ENCODE results near the gene C1orf105. TPM values are rescaled to one million over a fixed set of nuclear protein-coding genes. Genes with fewer than 3 reads are reported as not detected.
A peak's percentile ranks its signal among the peaks of the same experiment; 100 is the strongest.

The C1orf105 gene
- total and polyA plus RNA-seq, 2 of the 13 experiments (the other 11 are each of a cell fraction or from before 2014, with no cell fraction given) = 0.15 to 0.45 TPM

GRCh38 chr1:172443666-172444453 is 23.4 kb downstream of the C1orf105 start, which contains the start of gene PIGC (continued):
- TF ChIP-seq MLLT10 (CRISPR knock-in tag; IDR thresholded peaks at IDR 0.05) = no peak
- TF ChIP-seq ZBTB7A (CRISPR knock-in tag; IDR thresholded peaks at IDR 0.05) = 0 out of 2 replicates have a peak, but pooled peaks have one; percentile 25
- no peak for TF ChIP-seq ZBTB40 (IDR thresholded peaks at IDR 0.05)
- TF ChIP-seq ZBTB40 (CRISPR knock-in tag; IDR thresholded peaks at IDR 0.05) = peak; percentile 70
- TF ChIP-seq ZBTB10 (CRISPR knock-in tag; IDR thresholded peaks at IDR 0.05; ENCODE audit: borderline replicate concordance) = peak; percentile 82; the same call in 1 of the 2 replicates
- TF ChIP-seq ZFY (CRISPR knock-in tag; IDR thresholded peaks at IDR 0.05) = peak; percentile 87
- no peak for TF ChIP-seq XBP1 (CRISPR knock-in tag; IDR thresholded peaks at IDR 0.05)
- no peak for TF ChIP-seq DBP (CRISPR knock-in tag; IDR thresholded peaks at IDR 0.05; ENCODE audit: not compliant biosample characterization)
- no peak for TF ChIP-seq ZNF780A (CRISPR knock-in tag; IDR thresholded peaks at IDR 0.05)
- TF ChIP-seq IRF9 (CRISPR knock-in tag; IDR thresholded peaks at IDR 0.05; ENCODE audit: borderline replicate concordance) = peak; percentile 93; the same call in 1 of the 2 replicates
- 0 out of 2 replicates have a peak, but pooled peaks have one; percentile 44 for TF ChIP-seq ZNF329 (CRISPR knock-in tag; IDR thresholded peaks at IDR 0.05; ENCODE audit: low read depth)
- TF ChIP-seq SETDB1 (CRISPR knock-in tag; IDR thresholded peaks at IDR 0.05; ENCODE audit: borderline replicate concordance) = peak; percentile 40; the same call in 1 of the 2 replicates
- TF ChIP-seq ZBTB21 (CRISPR knock-in tag; IDR thresholded peaks at IDR 0.05) = 0 out of 2 replicates have a peak, but pooled peaks have one; percentile 24
- peak; percentile 67; the same call in 1 of the 2 replicates for TF ChIP-seq ZFP37 (CRISPR knock-in tag; IDR thresholded peaks at IDR 0.05; ENCODE audit: borderline replicate concordance)
- peak; percentile 36; the same call in 1 of the 2 replicates for TF ChIP-seq FOXK1 (CRISPR knock-in tag; IDR thresholded peaks at IDR 0.05; ENCODE audit: borderline replicate concordance, low read depth)

Measured in HepG2 (cell line).